T-helper 2 cell treated with Interferon-gamma antibody and Interleukin-4, amounts not matched to agents 5 μg/mL and 100 μg/mL, for 36 hours (primary cell): ENCODE data around the gene RAB27B.
"Not testable (repeated sequence)": the region's sequence is repeated elsewhere in the genome, so short reads cannot be mapped to it uniquely, and the experiment has no call there.

ENCODE experiments used
- DNase-seq: peaks from one replicate; pipeline ENCODE4 v3.0.0; 2021; ENCODE audit warnings: low spot score
- H3K27ac Mint-ChIP-seq: one replicate; pipeline ENCODE4 v1.8.0; 2021; ENCODE audit warnings: mild to moderate bottlenecking, mixed read lengths
- H3K27me3 Mint-ChIP-seq: one replicate; pipeline ENCODE4 v1.8.0; 2021; ENCODE audit warnings: low read depth, mixed read lengths
- H3K36me3 Mint-ChIP-seq: one replicate; pipeline ENCODE4 v1.8.0; 2021; ENCODE audit warnings: low read depth, mixed read lengths
- H3K4me1 Mint-ChIP-seq: one replicate; pipeline ENCODE4 v1.8.0; 2021; ENCODE audit warnings: low read depth, mixed read lengths
- H3K4me3 Mint-ChIP-seq: one replicate; pipeline ENCODE4 v1.8.0; 2022; ENCODE audit warnings: mild to moderate bottlenecking, moderate library complexity, mixed read lengths
- H3K9me3 Mint-ChIP-seq: one replicate; pipeline ENCODE4 v1.8.0; 2021; ENCODE audit warnings: mixed read lengths

Gene RAB27B

GRCh38 chr18:54828986-54829385 is 709 bp downstream of the RAB27B start:
- Mint-ChIP-seq H3K27me3 (peaks cover 28% of the 10 kb centered on the region), H3K9me3 (peaks cover 11% of the 10 kb centered on the region), H3K36me3 (peaks cover 12% of the 10 kb centered on the region), H3K4me3 (peak overlapping the region; percentile 85), H3K4me1 (peaks cover 19% of the 10 kb centered on the region), H3K27ac (no peak overlapping the region)
- DNase-seq: no peak

- Mint-ChIP-seq H3K4me3 (no peak overlapping the region), H3K4me1 (peaks cover 24% of the 10 kb centered on the region), H3K36me3 (peaks cover 12% of the 10 kb centered on the region), H3K9me3 (peaks cover 11% of the 10 kb centered on the region), H3K27me3 (peaks cover 19% of the 10 kb centered on the region), H3K27ac (no peak overlapping the region)
- no peak for DNase-seq
Observed at GRCh38 chr18:54829856-54830255, 1.6 kb downstream of the RAB27B start.

GRCh38 chr18:54830260-54830659 is 2.0 kb downstream of the RAB27B start:
- Mint-ChIP-seq H3K27ac (no peak overlapping the region), H3K4me3 (no peak overlapping the region), H3K36me3 (peaks cover 12% of the 10 kb centered on the region), H3K4me1 (peaks cover 24% of the 10 kb centered on the region), H3K27me3 (peaks cover 17% of the 10 kb centered on the region), H3K9me3 (peaks cover 11% of the 10 kb centered on the region)
- DNase-seq: no peak

GRCh38 chr18:54830866-54831265 is 2.6 kb downstream of the RAB27B start:
- DNase-seq: no peak
- Mint-ChIP-seq H3K4me1 (peaks cover 30% of the 10 kb centered on the region), H3K27me3 (peaks cover 14% of the 10 kb centered on the region), H3K27ac (no peak overlapping the region), H3K4me3 (no peak overlapping the region), H3K9me3 (peaks cover 11% of the 10 kb centered on the region), H3K36me3 (peaks cover 12% of the 10 kb centered on the region)

- Mint-ChIP-seq H3K27ac (peak overlapping the region; percentile 53), H3K4me1 (peaks cover 26% of the 10 kb centered on the region), H3K27me3 (peaks cover 5% of the 10 kb centered on the region), H3K4me3 (peak overlapping the region; percentile 55), H3K9me3 (peaks cover 11% of the 10 kb centered on the region), H3K36me3 (peaks cover 12% of the 10 kb centered on the region)
- DNase-seq: peak; percentile 26
Observed at GRCh38 chr18:54835944-54836343, 7.7 kb downstream of the RAB27B start.

- peaks cover 8% of the 10 kb centered on the region for H3K27me3 Mint-ChIP-seq
- no peak overlapping the region for H3K27ac Mint-ChIP-seq
- no peaks in the 10 kb centered on the region for H3K9me3 Mint-ChIP-seq
- H3K36me3 Mint-ChIP-seq: peaks cover 2% of the 10 kb centered on the region
- no peak for DNase-seq
- no peaks in the 10 kb centered on the region for H3K4me1 Mint-ChIP-seq
- H3K4me3 Mint-ChIP-seq: no peak overlapping the region
Observed at GRCh38 chr18:54843314-54843713, 15.0 kb downstream of the RAB27B start.

- Mint-ChIP-seq H3K27me3 (peaks cover 5% of the 10 kb centered on the region), H3K9me3 (no peaks in the 10 kb centered on the region), H3K4me1 (no peaks in the 10 kb centered on the region), H3K4me3 (no peak overlapping the region), H3K36me3 (peaks cover 2% of the 10 kb centered on the region), H3K27ac (no peak overlapping the region)
- no peak for DNase-seq
Observed at GRCh38 chr18:54845787-54846186, 17.5 kb downstream of the RAB27B start.

- Mint-ChIP-seq H3K36me3 (peaks cover 2% of the 10 kb centered on the region), H3K9me3 (no peaks in the 10 kb centered on the region), H3K27me3 (peaks cover 5% of the 10 kb centered on the region), H3K27ac (no peak overlapping the region), H3K4me1 (peaks cover 11% of the 10 kb centered on the region), H3K4me3 (no peak overlapping the region)
- DNase-seq: no peak
Observed at GRCh38 chr18:54848121-54848520, 19.8 kb downstream of the RAB27B start.

GRCh38 chr18:54849683-54850082 is 21.4 kb downstream of the RAB27B start:
- no peak overlapping the region for H3K27ac Mint-ChIP-seq
- no peaks in the 10 kb centered on the region for H3K9me3 Mint-ChIP-seq
- H3K27me3 Mint-ChIP-seq: peaks cover 4% of the 10 kb centered on the region
- H3K4me1 Mint-ChIP-seq: peaks cover 16% of the 10 kb centered on the region
- H3K36me3 Mint-ChIP-seq: peaks cover 1% of the 10 kb centered on the region
- DNase-seq: no peak
- H3K4me3 Mint-ChIP-seq: no peak overlapping the region

GRCh38 chr18:54850598-54850997 is 22.3 kb downstream of the RAB27B start:
- no peak overlapping the region for H3K4me3 Mint-ChIP-seq
- H3K27me3 Mint-ChIP-seq: peaks cover 3% of the 10 kb centered on the region
- H3K4me1 Mint-ChIP-seq: peaks cover 16% of the 10 kb centered on the region
- H3K9me3 Mint-ChIP-seq: no peaks in the 10 kb centered on the region
- DNase-seq: no peak
- H3K27ac Mint-ChIP-seq: no peak overlapping the region
- H3K36me3 Mint-ChIP-seq: no peaks in the 10 kb centered on the region

GRCh38 chr18:54852780-54853675 is 24.8 kb downstream of the RAB27B start:
- H3K27me3 Mint-ChIP-seq: peaks cover 5% of the 10 kb centered on the region
- H3K9me3 Mint-ChIP-seq: no peaks in the 10 kb centered on the region
- peak overlapping the region; percentile 55 for H3K4me3 Mint-ChIP-seq

GRCh38 chr18:54855050-54855449 is 26.8 kb downstream of the RAB27B start:
- not testable (repeated sequence) for H3K27me3 Mint-ChIP-seq, H3K9me3 Mint-ChIP-seq, H3K4me3 Mint-ChIP-seq, DNase-seq, H3K36me3 Mint-ChIP-seq, H3K27ac Mint-ChIP-seq
- peaks cover 16% of the 10 kb centered on the region for H3K4me1 Mint-ChIP-seq

More at GRCh38 chr18:54852780-54853675, 24.8 kb downstream of the RAB27B start:
- peaks cover 16% of the 10 kb centered on the region for H3K4me1 Mint-ChIP-seq
- no peaks in the 10 kb centered on the region for H3K36me3 Mint-ChIP-seq
- DNase-seq: peak; percentile 8
- H3K27ac Mint-ChIP-seq: no peak overlapping the region

GRCh38 chr18:54856105-54856646 is 27.9 kb downstream of the RAB27B start:
- peaks cover 17% of the 10 kb centered on the region for H3K4me1 Mint-ChIP-seq
- H3K9me3 Mint-ChIP-seq: no peaks in the 10 kb centered on the region
- no peaks in the 10 kb centered on the region for H3K36me3 Mint-ChIP-seq
- H3K27ac Mint-ChIP-seq: no peak overlapping the region
- no peak for DNase-seq
- no peak overlapping the region for H3K4me3 Mint-ChIP-seq
- H3K27me3 Mint-ChIP-seq: peaks cover 10% of the 10 kb centered on the region

- Mint-ChIP-seq H3K27ac (no peak overlapping the region), H3K27me3 (peaks cover 10% of the 10 kb centered on the region), H3K4me1 (peaks cover 12% of the 10 kb centered on the region), H3K4me3 (no peak overlapping the region), H3K9me3 (no peaks in the 10 kb centered on the region), H3K36me3 (no peaks in the 10 kb centered on the region)
- no peak for DNase-seq
Observed at GRCh38 chr18:54857499-54857898, 29.2 kb downstream of the RAB27B start.
